ENCODE results near the gene SMIM22.

DNA sequence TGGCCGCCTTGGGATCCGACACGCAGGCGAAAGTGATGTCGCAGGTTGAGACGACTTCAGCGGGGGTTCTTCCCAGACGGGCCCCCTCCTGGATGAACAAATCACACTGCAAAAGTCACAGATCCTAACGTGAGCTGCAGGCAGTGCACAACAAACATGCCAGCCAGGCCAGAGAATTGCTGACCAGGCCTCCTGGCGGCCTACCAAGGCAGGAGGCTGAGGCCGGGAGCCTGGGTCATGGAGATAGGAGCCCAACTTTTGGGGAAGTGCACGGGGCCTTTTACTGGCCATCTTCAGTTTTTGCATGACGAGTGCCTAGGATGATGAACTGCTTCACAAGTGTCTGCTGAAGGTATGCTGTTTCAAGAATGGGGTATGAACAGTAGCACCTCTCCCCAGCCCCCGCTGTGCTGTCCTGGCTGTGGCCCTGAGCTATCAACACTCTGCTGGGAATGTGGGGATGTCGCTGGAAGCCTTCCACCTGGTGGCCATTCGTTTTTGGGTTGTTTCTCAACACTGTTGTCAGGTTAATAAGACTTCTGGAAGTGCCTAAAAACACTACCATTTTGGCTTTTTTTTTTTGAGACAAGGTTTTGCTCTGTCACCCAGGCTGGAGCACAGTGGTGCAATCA is 19.5 kb downstream of the SMIM22 start:
- TF ChIP-seq, protein P1, sequence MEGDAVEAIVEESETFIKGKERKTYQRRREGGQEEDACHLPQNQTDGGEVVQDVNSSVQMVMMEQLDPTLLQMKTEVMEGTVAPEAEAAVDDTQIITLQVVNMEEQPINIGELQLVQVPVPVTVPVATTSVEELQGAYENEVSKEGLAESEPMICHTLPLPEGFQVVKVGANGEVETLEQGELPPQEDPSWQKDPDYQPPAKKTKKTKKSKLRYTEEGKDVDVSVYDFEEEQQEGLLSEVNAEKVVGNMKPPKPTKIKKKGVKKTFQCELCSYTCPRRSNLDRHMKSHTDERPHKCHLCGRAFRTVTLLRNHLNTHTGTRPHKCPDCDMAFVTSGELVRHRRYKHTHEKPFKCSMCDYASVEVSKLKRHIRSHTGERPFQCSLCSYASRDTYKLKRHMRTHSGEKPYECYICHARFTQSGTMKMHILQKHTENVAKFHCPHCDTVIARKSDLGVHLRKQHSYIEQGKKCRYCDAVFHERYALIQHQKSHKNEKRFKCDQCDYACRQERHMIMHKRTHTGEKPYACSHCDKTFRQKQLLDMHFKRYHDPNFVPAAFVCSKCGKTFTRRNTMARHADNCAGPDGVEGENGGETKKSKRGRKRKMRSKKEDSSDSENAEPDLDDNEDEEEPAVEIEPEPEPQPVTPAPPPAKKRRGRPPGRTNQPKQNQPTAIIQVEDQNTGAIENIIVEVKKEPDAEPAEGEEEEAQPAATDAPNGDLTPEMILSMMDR (IDR thresholded peaks at IDR 0.05; ENCODE audit: control extremely low read depth in 1 of 3, insufficient read depth in 1 of 3, low read depth in 1 of 3, low read length in 3 of 3): no peak; a peak in 1 of 4 replicates
- TF ChIP-seq CHD2 (IDR thresholded peaks at IDR 0.05; ENCODE audit: low read length) (no peak), POLR2AphosphoS5 (IDR thresholded peaks at IDR 0.05; ENCODE audit: low read depth, low read length) (no peak), KDM4A (IDR thresholded peaks at IDR 0.05; ENCODE audit: low read depth, low read length, severe bottlenecking) (no peak), SIN3A (conservative IDR thresholded peaks at IDR 0.05 in 1 of 2, IDR thresholded peaks at IDR 0.05 in 1 of 2; ENCODE audit: low read depth in 1 of 2, low read length in 2 of 2) (no peak), BRCA1 (IDR thresholded peaks at IDR 0.05; ENCODE audit: low read depth, low read length) (no peak), EP300 (IDR thresholded peaks at IDR 0.05; ENCODE audit: borderline replicate concordance in 1 of 2, low read depth in 2 of 2, low read length in 2 of 2) (no peak), TEAD4 (IDR thresholded peaks at IDR 0.05; ENCODE audit: low read depth, low read length) (no peak)
- TF ChIP-seq, protein P2, sequence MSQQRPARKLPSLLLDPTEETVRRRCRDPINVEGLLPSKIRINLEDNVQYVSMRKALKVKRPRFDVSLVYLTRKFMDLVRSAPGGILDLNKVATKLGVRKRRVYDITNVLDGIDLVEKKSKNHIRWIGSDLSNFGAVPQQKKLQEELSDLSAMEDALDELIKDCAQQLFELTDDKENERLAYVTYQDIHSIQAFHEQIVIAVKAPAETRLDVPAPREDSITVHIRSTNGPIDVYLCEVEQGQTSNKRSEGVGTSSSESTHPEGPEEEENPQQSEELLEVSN (IDR thresholded peaks at IDR 0.05): no peak

Data from H1 (cell line).